HG02943 (cell line): ENCODE results near the gene ASB6.
"Not testable (repeated sequence)": the region's sequence is repeated elsewhere in the genome, so short reads cannot be mapped to it uniquely, and the experiment has no call there.

Experiments used
- ATAC-seq: cut with Tn5 transposase; IDR thresholded peaks from one replicate; pipeline ENCODE4 v1.9.1; 2021; ENCODE audit warnings: mild to moderate bottlenecking, low read depth, moderate library complexity; ENCODE audit not compliant: unreplicated experiment

The ASB6 gene

DNA sequence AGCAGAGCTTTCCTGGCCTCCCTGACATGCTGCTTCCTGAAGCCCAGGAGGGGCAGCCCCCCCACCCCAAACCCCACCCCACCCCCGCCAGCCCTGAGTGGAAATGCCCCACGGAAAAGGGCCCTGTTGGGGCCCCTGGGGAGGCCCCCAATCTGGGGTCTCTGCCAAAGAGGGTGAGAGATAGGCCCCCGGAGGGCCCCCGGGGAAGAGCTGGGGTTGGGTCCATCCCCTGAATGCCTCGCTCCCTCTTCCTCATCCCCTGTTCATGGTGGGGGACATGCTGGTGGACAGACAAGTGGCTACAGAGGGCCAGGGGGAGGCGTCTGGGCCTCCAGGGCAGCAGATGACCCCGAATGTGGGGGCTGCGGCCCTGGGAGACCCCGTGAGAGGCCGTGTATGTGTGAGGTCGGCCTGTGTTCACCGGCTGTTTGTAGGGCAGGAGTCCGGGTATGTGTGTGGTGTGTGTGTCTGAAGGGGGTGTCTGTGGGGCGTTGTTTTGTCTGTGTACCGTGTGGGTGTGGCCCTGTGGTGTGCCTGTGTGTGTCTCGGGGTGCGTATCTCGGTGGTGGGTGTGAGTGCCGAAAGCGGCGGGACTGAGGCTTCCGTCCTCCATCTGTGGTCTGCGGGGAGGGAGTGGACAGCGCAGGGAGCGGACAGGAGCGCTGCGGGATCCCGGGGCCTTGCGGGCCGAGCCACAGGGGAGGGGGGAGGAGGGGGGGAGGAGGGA lies 32.3 kb downstream of the ASB6 start:
- no peak for ATAC-seq

- ATAC-seq = no peak
These were observed 33.1 kb downstream of the ASB6 start for GRCh38 chr9:129608561-129609481.

GRCh38 chr9:129607027-129607387 lies 34.9 kb downstream of the ASB6 start:
- ATAC-seq = no peak

DNA sequence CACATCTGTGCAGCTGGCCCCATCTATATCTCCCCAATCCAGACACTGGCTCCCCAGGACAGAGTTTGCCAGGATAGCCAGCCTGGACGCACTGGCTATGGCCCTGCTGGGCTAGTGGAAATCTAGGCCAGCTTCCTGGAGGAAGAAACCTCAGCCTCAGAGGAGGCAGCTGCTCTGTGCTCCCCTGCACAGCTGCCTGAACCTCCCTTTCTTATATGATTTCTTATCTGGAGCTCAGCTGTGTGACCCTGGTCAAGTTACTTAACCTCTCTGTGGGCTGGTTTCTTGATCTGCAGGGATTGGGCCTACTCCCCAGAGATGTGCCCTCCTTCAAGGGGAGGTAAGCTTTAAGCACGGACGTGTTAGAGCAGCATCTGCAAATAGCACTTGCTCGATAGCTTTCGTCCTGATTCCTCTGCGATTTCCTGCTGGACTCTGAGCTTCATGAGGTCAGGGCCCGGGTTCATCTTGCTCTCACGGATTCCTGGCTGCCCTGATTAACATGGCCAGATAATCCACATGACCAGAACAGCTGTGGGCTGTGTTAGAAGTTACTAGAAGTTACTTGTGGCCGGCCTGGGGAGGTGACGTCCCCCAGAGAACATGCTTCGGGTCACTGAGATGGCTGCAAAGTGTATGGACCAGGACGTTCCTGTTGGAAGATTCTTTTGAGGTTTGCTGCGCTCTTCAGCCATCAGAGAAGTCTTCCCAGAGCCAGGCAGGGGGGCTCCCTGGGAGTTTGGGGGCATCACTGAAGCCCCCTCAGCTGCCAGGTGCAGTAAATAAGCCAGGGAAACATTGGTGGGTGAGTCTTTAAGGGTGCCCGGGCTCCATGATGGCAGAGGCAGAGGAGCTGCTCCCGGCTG lies 35.6 kb downstream of the ASB6 start:
- ATAC-seq = no peak

GRCh38 chr9:129604766-129605163 lies 37.2 kb downstream of the ASB6 start:
- ATAC-seq = no peak

GRCh38 chr9:129604056-129604765 lies 37.7 kb downstream of the ASB6 start:
- no peak for ATAC-seq

DNA sequence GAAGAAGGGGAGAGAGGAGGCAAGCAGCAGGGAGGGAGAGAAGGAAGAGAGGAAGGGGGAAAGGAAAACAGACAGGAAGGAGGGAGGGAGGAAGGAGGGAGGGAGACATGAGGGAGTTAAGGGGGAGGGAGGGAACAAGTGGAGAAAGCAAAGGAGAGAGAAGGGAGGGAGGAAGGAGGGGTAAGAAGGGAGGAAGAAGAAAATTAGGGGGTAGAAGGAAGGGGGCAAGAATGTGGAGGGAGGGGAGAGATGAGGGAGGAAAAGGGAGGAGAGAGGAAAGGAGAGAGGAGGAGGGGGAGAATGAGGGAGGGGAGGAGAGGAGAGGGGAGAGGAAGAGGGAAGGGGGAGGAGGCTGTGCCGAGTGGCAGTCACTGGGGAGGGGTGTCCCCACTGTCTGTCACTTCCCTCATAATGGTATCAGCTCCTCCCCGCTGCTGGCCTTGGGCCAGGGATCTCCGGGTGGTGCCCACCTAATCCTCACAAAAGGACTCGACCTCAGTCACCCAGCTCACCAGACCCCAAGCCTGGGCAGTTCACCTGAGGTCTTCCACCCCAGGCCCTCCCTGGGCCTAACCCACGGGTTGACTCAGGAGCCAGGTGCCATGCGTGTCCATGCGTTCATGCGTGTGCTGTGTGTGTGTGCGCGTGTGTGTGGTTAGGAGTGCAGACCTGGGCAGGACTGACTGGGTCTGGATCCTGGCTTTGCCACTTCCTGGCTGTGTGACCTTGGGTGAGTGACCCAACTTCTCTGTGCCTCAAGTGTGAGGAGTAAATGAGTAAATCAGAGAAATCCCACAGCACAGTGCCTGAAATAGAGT lies 39.1 kb downstream of the ASB6 start:
- ATAC-seq = no peak

DNA sequence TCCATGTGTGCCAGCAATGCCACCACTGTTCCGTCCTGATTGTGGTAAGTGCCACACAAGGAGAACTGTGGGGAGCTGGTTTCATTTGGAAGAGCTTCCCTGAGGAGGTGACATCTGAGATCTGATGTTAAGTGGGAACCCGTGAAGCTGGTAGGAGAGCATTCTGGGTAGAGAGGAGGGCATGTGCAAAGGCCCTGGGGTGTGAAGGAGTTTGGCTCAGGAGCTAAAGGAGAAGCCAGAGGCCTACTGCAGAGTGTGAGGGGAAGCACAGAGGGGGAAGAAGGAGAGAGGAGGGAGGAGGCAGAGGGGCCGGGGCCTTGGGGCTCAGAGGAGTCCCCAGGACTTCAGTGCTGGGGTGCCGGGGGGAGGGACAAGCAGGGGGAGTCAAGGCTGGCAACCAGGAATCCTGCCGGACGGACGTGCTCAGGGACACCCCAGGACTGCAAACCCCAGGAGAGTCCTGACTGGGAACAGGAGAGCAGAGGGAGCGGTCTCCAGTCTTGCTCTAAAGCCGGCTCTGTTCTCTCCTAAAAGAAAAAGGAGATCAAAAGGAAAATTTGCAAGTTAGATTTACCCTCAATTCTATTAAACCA lies 40.8 kb downstream of the ASB6 start:
- ATAC-seq = no peak

- ATAC-seq = no peak
These were observed 43.8 kb downstream of the ASB6 start for GRCh38 chr9:129598089-129598596.

DNA sequence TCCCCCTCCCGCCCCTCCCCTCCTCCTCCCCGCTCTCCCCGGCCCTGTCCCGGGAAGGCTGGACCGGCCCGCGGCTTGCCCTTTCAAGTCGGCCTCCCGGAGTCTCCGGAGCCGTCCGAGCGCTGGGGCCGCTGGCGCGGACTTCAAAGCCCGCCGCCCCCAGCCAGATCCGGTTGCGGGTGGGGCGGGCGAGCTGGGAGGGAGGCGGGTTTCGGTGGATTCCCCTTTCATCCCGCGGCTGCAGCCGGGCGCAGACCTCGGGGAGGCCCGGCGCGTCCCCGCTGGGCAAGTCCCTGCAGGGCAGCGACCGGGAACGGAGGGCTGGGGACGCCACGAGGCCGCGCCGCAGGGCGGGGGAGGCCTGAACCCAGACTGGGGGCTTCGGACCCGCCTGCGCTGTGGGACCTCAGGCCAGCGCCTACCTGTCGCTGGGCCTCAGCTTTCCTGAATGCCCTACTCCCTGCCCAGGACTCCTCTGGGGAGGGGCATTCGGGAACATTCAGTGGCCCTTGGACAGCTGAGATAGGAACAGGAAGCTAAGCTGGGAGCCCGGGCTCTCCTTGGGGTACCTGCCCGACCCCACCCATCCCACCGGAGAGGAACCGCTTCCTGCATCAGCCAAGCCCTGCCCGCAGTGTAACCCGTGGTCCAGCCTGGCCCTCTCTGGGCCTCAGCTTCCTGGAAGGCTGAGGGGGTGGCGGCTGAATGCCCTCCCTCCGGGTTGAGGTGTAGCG lies 44.4 kb downstream of the ASB6 start:
- no peak for ATAC-seq

- ATAC-seq = no peak
These were observed 45.2 kb downstream of the ASB6 start for GRCh38 chr9:129596541-129597331.

GRCh38 chr9:129595903-129596540 lies 45.9 kb downstream of the ASB6 start:
- ATAC-seq = no peak

DNA sequence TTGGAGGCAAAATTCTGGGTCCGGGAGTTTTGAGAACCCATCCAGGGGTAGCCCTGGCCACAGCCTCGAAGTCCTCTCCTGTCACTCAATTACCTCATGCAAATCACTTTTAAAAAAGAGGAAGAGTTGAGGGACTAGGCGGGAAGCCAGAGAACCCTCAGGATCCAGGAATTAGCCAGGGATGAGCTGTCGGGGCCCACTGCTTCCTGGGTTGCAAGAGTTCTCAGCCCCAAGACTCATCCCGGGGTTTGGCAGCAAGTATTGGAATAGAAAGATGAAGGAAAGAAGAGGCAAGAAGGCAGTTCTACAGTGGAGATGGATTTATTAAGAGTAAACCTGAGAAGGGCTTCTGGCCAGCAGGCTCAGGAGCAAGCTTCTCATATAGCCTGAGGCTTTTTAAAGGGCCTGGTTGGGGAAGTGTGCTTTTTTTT lies 46.6 kb downstream of the ASB6 start:
- ATAC-seq = no peak

DNA sequence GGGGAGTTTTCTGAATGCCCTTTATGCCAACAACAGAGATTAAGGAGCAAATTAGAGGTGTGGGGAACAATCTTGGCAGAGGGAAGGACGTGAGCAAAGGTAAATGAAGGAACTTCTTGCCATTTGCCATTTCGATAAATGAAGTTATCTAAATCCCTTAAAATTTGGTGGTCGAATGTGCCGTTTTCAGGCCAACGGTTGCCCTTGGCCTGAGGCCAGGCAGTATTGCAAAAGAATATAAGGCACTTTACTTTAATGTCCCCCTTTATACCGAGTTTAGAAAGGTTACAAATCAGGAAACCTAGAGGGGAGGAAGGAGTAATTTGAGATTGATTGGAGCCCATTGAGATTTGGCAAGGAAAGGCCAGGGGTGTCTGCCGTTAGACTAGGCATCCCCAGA lies 47.3 kb downstream of the ASB6 start:
- ATAC-seq = no peak

DNA sequence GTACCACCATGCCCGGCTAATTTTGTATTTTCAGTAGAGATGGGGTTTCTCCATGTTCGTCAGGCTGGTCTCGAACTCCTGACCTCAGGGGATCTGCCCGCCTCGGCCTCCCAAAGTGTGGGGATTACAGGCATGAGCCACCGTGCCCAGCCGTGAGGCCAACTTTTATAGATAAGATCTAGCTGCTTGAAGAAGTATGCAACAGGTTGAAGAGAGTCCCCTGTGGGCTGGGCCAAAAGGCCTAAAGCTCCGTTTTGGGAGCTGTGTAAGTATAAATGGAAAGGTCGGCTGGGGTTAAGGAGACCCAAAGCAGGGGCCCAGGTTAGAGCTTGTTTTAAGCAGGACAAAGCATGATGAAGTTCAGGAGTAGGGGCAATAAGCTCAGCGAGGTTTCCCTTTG lies 49.2 kb downstream of the ASB6 start:
- ATAC-seq = not testable (repeated sequence)

GRCh38 chr9:129591916-129592315 lies 50.0 kb downstream of the ASB6 start:
- ATAC-seq = no peak

DNA sequence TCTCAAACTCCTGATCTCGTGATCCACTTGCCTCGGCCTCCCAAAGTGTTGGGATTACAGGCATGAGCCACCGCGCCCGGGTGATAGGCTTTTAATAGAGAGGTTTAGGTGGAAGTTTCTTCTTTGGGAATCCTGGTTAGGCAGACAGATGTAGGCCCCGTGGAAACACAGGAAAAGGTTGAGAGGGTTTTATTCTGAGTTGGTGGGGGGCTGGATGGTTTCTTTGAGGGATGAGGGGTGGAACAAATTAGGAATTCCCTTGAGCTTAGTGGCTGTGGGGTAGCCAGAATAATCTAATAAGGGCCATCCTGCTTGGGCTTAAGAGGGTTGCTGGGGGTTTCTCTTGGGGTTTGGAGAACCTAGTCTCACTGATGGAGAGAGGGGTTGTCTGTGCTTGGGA lies 51.5 kb downstream of the ASB6 start:
- no peak for ATAC-seq
